Measurements from ENCODE around the gene NEK8.
A peak's percentile ranks its signal among the peaks of the same experiment; 100 is the strongest.

Gene NEK8

DNA sequence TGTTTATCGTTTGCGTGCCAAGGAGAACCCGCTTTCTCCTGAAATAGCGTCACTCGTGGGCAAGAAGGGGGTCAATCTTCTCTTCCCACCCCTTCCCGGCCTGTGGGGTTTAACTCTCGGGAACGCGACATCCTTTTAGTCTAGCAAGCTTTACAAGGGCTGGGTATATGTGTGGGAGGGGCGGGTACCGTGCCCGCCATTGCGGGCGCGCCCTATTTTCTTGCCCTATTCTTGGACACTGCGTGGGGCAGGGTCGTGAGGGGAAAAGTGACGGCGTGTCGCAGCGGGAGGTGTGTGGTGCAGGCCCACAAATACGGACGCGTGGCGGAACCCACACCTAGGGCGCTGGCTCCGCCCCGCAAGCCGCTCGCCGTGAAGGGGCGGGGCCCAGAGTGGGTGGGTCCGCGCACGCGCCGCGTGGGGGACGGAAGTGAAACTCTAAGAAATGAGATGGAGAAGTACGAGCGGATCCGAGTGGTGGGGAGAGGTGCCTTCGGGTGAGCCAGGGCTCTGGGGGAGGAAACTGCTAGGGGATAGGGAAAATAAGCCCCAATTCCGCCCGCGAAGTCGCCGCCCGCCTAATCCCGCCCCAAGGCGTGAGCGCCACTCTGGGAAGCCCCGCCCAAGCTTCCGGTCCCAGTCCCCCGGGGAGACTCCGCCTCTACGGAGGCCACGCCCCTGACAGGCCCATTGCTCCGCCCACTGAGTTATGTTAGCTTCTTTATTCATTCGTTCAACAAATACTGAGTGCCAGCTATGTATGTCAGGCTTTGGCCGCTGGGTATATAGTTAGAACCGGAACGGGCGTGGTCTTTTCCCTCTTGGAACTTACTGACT is at the start of gene NEK8:
Gene NEK8 (plus strand): TSS at position 425 of the 837 bp plus-strand sequence. CDS start 26 bp downstream, at position 451.
- H3K4me3 Mint-ChIP-seq = peak within 1 kb of the TSS; percentile 94
- no peaks in the 10 kb centered on the region for H3K27me3 Mint-ChIP-seq
- H3K9me3 Mint-ChIP-seq (ENCODE audit: low read depth) = no peaks in the 10 kb centered on the region
- H3K36me3 Mint-ChIP-seq = peaks cover 11% of the 10 kb centered on the region
- H3K27ac Mint-ChIP-seq = peak within 1 kb of the TSS; percentile 98
- peaks cover 30% of the 10 kb centered on the region for H3K4me1 Mint-ChIP-seq (ENCODE audit: low read depth)

GRCh38 chr17:28682655-28683054 is 45.9 kb upstream of the NEK8 start:
- Mint-ChIP-seq H3K4me1 (ENCODE audit: low read depth) (no peaks in the 10 kb centered on the region), H3K36me3 (peaks cover 6% of the 10 kb centered on the region)

GRCh38 chr17:28684963-28685362 is 43.6 kb upstream of the NEK8 start:
- no peak overlapping the region for H3K4me3 Mint-ChIP-seq
- no peaks in the 10 kb centered on the region for H3K4me1 Mint-ChIP-seq (ENCODE audit: low read depth)
- peaks cover 6% of the 10 kb centered on the region for H3K36me3 Mint-ChIP-seq
- no peaks in the 10 kb centered on the region for H3K9me3 Mint-ChIP-seq (ENCODE audit: low read depth)
- no peaks in the 10 kb centered on the region for H3K27me3 Mint-ChIP-seq
- no peak overlapping the region for H3K27ac Mint-ChIP-seq

More at GRCh38 chr17:28682655-28683054, 45.9 kb upstream of the NEK8 start:
- Mint-ChIP-seq H3K9me3 (ENCODE audit: low read depth) (no peaks in the 10 kb centered on the region), H3K4me3 (no peak overlapping the region), H3K27me3 (no peaks in the 10 kb centered on the region), H3K27ac (no peak overlapping the region)

DNA sequence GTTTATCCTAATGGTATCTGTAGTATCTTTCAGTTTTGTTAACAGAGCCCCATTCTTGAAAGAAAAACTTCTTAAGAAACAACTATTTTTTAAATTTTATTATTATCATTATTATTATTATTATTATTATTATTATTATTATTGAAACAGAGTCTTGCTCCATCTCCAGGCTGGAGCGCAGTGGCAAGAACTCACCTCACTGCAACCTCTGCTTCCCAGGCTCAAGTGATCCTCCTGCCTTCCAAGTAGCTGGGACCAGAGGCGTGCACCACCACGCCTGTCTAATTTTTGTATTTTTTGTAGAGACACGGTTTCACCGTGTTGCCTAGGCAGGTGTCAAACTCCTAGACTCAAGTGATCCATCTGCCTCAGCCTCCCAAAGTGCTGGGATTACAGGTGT is 43.2 kb upstream of the NEK8 start:
- H3K4me3 Mint-ChIP-seq = no peak overlapping the region
- H3K27me3 Mint-ChIP-seq = no peaks in the 10 kb centered on the region
- no peaks in the 10 kb centered on the region for H3K9me3 Mint-ChIP-seq (ENCODE audit: low read depth)
- H3K4me1 Mint-ChIP-seq (ENCODE audit: low read depth) = no peaks in the 10 kb centered on the region
- no peak overlapping the region for H3K27ac Mint-ChIP-seq
- H3K36me3 Mint-ChIP-seq = peaks cover 6% of the 10 kb centered on the region

DNA sequence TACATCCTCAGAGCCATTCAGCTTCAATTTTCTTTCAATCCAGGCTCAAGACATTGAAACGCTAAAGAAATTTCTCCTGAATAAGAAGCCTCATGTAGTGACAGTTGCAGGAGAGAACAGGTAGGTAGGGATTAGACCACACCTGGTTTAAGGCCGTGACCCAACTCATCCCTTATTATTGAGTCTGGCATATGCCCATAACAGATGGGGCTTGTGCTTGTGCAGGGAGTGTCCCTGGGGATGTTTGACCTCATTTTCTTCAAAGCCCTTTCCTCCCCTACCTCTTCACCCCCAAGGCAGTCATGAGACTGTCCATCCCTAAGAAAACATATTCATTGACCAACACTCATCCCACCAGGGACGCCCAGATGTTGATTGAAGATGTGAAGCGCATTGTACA is 42.3 kb upstream of the NEK8 start:
- Mint-ChIP-seq H3K4me1 (ENCODE audit: low read depth) (no peaks in the 10 kb centered on the region), H3K27ac (no peak overlapping the region), H3K27me3 (no peaks in the 10 kb centered on the region), H3K4me3 (no peak overlapping the region), H3K9me3 (ENCODE audit: low read depth) (no peaks in the 10 kb centered on the region), H3K36me3 (peaks cover 6% of the 10 kb centered on the region)

- Mint-ChIP-seq H3K4me1 (ENCODE audit: low read depth) (no peaks in the 10 kb centered on the region), H3K27ac (no peak overlapping the region), H3K36me3 (peaks cover 6% of the 10 kb centered on the region), H3K9me3 (ENCODE audit: low read depth) (no peaks in the 10 kb centered on the region), H3K4me3 (no peak overlapping the region), H3K27me3 (no peaks in the 10 kb centered on the region)
Observed at GRCh38 chr17:28688481-28688880, 40.1 kb upstream of the NEK8 start.

GRCh38 chr17:28689011-28689410 is 39.6 kb upstream of the NEK8 start:
- Mint-ChIP-seq H3K9me3 (ENCODE audit: low read depth) (no peaks in the 10 kb centered on the region), H3K4me1 (ENCODE audit: low read depth) (no peaks in the 10 kb centered on the region), H3K27me3 (no peaks in the 10 kb centered on the region), H3K4me3 (no peak overlapping the region), H3K27ac (no peak overlapping the region), H3K36me3 (peaks cover 9% of the 10 kb centered on the region)

DNA sequence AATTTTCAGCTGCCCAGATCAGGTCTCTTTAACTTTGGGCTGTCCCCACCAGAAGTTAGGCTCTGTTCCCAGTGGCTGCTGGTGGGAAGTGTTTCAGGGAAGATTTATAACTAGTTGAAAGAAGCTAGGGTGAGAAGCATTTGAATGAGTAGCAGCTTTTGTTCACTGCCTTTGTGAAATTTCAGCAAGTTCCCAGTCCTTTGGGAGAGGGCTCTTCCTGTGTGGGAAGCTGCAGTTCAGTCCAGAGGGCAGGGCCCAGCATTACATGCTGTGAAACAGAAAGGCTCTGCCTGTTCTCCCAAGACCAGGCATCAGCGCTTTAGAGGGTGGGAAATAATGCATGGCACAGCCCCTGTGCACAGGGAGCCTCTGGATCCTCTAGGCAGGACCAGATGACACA is 34.7 kb upstream of the NEK8 start:
- Mint-ChIP-seq H3K27me3 (no peaks in the 10 kb centered on the region), H3K4me3 (no peak overlapping the region), H3K4me1 (ENCODE audit: low read depth) (no peaks in the 10 kb centered on the region), H3K9me3 (ENCODE audit: low read depth) (no peaks in the 10 kb centered on the region), H3K27ac (no peak overlapping the region), H3K36me3 (peaks cover 3% of the 10 kb centered on the region)

DNA sequence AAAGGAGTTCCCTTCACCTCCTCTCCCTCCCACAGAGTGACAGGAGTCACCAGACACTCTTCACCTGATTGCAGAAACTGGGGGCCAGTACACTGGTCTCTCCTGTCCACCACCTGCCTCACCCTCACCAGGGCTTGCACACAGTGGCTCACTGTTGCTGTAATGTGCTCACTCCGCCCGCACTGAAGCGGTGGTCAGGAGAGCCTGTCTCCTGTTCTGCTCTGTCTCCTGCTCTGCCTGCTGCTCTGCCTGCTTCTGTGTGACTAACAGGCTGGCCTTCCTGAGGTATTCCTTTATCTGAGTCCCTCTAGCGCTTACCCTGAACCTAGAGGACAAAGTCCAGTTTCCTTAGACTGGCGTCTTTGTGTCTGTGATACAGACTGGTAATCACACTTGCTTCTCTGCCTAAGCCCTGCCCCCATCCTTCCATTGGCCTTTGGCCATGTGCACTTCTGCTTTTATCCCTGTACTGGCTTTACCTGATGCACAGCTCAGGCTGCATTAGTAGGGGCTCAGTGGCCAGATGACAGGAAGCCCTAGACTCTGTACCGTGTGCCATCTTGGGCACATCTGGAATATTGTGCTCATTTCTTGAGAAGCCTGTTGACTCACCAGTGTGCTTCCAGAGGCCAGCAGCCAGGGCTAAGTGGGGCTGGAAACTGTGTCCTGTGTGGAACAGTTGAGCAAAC is 30.2 kb upstream of the NEK8 start:
- no peaks in the 10 kb centered on the region for H3K4me1 Mint-ChIP-seq (ENCODE audit: low read depth)
- H3K9me3 Mint-ChIP-seq (ENCODE audit: low read depth) = no peaks in the 10 kb centered on the region
- no peak overlapping the region for H3K4me3 Mint-ChIP-seq
- no peaks in the 10 kb centered on the region for H3K27me3 Mint-ChIP-seq
- H3K36me3 Mint-ChIP-seq = peaks cover 3% of the 10 kb centered on the region
- peak overlapping the region; percentile 50 for H3K27ac Mint-ChIP-seq

DNA sequence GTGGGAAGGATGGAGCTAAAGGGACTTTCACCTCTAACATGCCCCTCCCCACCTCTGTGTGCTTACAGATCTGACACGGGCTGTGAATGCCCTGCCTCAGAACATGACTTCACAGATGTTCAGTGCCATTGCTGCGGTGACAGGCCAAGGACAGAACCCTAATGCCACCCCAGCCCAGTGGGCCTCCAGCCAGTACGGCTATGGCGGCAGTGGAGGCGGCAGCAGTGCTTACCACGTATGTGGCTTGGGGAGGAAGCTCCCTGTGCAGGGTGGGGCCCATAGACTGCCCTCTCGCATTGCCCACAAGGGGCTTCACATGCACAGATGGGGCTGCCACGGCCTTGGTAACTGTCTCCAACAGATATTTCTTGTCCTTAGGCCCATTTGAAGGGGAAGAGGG is 28.3 kb upstream of the NEK8 start:
- Mint-ChIP-seq H3K4me3 (no peak overlapping the region), H3K4me1 (ENCODE audit: low read depth) (no peaks in the 10 kb centered on the region), H3K9me3 (ENCODE audit: low read depth) (no peaks in the 10 kb centered on the region), H3K27ac (no peak overlapping the region), H3K36me3 (no peaks in the 10 kb centered on the region), H3K27me3 (no peaks in the 10 kb centered on the region)

GRCh38 chr17:28700830-28701492 is 27.6 kb upstream of the NEK8 start:
- Mint-ChIP-seq H3K4me3 (no peak overlapping the region), H3K4me1 (ENCODE audit: low read depth) (no peaks in the 10 kb centered on the region), H3K27ac (no peak overlapping the region), H3K36me3 (no peaks in the 10 kb centered on the region), H3K9me3 (ENCODE audit: low read depth) (no peaks in the 10 kb centered on the region), H3K27me3 (no peaks in the 10 kb centered on the region)

- no peaks in the 10 kb centered on the region for H3K9me3 Mint-ChIP-seq (ENCODE audit: low read depth)
- H3K4me1 Mint-ChIP-seq (ENCODE audit: low read depth) = no peaks in the 10 kb centered on the region
- no peak overlapping the region for H3K27ac Mint-ChIP-seq
- H3K4me3 Mint-ChIP-seq = no peak overlapping the region
- no peaks in the 10 kb centered on the region for H3K36me3 Mint-ChIP-seq
- no peaks in the 10 kb centered on the region for H3K27me3 Mint-ChIP-seq
Observed at GRCh38 chr17:28702026-28702751, 26.4 kb upstream of the NEK8 start.

DNA sequence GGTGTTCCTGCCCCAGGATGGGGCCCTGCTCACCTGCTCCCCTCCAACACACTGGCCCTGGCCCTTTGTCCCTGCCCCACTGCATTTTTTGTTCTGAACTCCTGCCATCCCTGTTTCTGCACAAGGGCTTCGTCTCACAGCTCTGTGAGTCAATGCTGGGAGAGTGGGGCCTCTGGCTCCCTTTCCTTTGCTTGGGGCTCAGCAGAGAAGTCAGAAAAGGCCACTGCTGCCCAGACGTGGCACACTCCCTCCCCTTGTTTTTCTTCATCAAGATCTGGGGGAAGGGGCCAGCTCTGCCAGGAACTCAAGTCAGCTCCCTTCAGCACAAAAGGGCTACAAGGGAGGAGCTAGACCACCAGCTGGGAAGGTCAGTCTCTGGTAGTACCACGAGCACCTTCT is 25.8 kb upstream of the NEK8 start:
- H3K4me1 Mint-ChIP-seq (ENCODE audit: low read depth) = no peaks in the 10 kb centered on the region
- H3K27me3 Mint-ChIP-seq = no peaks in the 10 kb centered on the region
- H3K27ac Mint-ChIP-seq = no peak overlapping the region
- H3K9me3 Mint-ChIP-seq (ENCODE audit: low read depth) = no peaks in the 10 kb centered on the region
- no peaks in the 10 kb centered on the region for H3K36me3 Mint-ChIP-seq
- H3K4me3 Mint-ChIP-seq = no peak overlapping the region

DNA sequence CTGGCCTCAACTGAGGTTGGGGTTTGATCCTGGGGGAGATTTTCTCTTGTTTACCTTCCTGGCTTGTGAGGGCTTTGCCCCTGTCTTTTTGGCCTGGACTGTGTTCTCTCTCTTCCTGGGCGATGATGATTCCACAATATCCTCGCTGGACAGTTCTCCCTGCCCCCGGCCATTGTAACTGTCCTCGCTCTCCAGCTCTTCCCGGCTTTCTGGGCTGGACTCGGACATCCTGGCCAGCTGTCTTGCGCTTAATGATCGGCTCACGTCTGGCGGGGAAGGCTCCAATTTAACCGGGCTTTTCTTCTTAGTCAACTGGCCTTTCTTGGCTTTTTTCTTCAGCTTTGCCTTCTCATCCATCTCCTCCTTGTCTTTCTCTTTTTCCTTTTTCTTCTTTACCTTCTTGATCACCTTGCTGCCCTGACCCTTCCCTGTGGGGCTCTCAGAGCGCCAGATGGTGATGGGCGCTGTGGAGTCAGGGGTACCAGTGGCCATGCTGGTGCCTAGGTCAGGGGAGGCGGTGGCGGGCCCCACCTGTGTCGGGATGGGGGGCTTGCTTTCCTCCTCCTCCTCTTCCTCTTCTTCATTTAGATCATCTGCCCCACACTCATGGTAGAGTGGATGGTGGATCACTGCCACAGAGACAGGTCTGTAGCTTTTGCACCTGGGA is 24.9 kb upstream of the NEK8 start:
- Mint-ChIP-seq H3K27ac (peak overlapping the region; percentile 43), H3K4me3 (no peak overlapping the region), H3K9me3 (ENCODE audit: low read depth) (no peaks in the 10 kb centered on the region), H3K27me3 (no peaks in the 10 kb centered on the region), H3K4me1 (ENCODE audit: low read depth) (no peaks in the 10 kb centered on the region), H3K36me3 (no peaks in the 10 kb centered on the region)

All from activated naive CD8-positive, alpha-beta T cell (primary cell).